Cardiac septum (tissue), 1 donor: ENCODE data around the gene CXCL12. TPM values are rescaled to one million over a fixed set of nuclear protein-coding genes. Genes with fewer than 3 reads are reported as not detected.

Experiments used
- DNase-seq: peaks from one replicate; pipeline ENCODE4 v3.0.0-alpha.2; 2020; ENCODE audit warnings: low spot score
- intact Hi-C: fragments of 100-400 bp; cut with DNase I; formaldehyde crosslinking; loops from one replicate; pipeline ENCODE4 v1.14.0; 2022
- total RNA-seq: library from RNA; stranded (reverse); fragmentation: NEBNext Ultra II Directional; extraction: Animal tissue kit (Norgen Biotek cat#: 25700); gene quantifications from one replicate; pipeline ENCODE4 v1.2.1, GENCODE V29; 2021
- donor health status: DM: no; HTN: no; CAD: no.

CXCL12 gene
- total RNA-seq, 1 donor from 2014 or later = 121 TPM

DNA sequence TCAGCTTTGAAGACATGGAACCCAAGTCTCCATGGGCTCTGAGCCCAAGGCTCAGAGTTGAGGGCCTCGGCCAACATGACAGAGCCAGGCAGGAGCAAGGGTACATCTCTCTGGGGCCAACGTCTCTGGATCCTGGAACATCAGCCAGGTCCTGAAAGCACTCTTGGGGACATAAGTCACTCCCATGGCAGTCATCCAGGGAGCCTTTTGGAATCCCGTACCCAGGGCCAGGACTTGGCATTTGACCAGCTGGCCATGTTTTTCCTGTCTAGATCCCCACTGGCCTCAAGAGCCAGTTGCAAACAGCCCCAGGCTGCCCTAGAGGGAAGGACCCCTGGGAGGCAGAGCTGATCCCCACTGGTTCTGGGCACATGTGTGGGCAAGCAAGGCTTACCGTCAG, 4.3 kb upstream of the CXCL12 start:
- intact Hi-C loops = loop anchor here (10.0 kb wide), 3 partner anchors 334 to 574 kb away; no protein-coding TSS in a partner anchor
- DNase-seq = peak; percentile 78

GRCh38 chr10:44388641-44389040, 3.7 kb upstream of the CXCL12 start:
- intact Hi-C loops = loop anchor here (10.0 kb wide), 3 partner anchors 334 to 574 kb away; no protein-coding TSS in a partner anchor
- DNase-seq = peak; percentile 27

DNA sequence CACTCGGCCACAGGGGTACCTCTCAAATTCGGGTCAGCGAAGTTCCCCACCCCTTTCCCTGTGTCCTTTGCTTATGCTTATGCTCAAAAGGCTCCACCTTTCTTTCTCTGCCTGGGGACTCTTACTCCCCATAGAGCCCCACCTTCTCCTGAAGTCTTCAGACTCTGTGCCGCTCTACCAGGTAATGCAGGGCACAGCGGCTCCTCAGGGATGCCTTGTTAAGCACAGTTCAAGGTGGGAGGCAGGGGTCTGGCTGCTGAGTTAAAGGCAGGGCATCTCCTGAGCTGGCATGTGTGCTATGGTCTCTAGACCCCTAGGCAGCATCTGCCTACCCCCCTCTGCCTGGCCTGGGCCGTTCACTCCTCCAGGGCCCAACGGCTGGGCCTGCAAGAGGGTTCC, 3.0 kb upstream of the CXCL12 start:
- peak; percentile 60 for DNase-seq
- intact Hi-C loops = loop anchor here (2.0 to 10.0 kb wide), 4 partner anchors 333 to 701 kb away; no protein-coding TSS in a partner anchor

DNA sequence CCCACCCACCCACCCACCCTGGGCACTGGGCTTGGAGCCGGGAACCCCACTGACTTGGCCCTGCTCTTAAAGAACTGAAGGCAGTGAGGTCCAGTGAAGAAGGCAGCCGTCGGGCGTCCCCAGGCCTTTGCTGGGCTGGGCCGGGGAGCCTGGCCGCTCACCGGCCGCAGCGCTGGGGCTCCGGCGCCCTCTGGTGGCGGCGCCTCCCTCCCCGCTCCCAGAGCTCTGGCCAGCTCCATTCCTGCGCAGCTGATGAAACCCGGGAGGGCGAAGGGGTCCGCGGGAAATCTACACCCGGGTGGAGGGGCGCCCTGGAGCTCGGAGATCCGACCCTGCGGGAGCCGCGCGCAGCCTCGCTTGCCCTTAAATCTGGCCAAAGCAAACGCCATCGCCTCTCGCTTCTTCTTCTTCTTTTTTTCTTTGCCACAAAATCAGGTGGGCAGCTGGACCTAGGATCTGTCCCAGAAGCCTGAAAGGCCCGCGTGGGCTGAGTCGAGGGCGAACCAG, 1.7 kb upstream of the CXCL12 start:
- intact Hi-C loops = loop anchor here (1.0 to 10.0 kb wide), 5 partner anchors 332 to 715 kb away; no protein-coding TSS in a partner anchor
- peak; percentile 81 for DNase-seq

GRCh38 chr10:44385696-44386441, 972 bp upstream of the CXCL12 start:
- intact Hi-C loops = loop anchor here (1.0 to 10.0 kb wide), 5 partner anchors 331 to 715 kb away; no protein-coding TSS in a partner anchor
- DNase-seq = peak; percentile 69

GRCh38 chr10:44384601-44385025, 284 bp downstream of the CXCL12 start:
- intact Hi-C loops = loop anchor here (5.0 to 10.0 kb wide), 4 partner anchors 72 to 570 kb away; no protein-coding TSS in a partner anchor
- DNase-seq = peak; percentile 71

DNA sequence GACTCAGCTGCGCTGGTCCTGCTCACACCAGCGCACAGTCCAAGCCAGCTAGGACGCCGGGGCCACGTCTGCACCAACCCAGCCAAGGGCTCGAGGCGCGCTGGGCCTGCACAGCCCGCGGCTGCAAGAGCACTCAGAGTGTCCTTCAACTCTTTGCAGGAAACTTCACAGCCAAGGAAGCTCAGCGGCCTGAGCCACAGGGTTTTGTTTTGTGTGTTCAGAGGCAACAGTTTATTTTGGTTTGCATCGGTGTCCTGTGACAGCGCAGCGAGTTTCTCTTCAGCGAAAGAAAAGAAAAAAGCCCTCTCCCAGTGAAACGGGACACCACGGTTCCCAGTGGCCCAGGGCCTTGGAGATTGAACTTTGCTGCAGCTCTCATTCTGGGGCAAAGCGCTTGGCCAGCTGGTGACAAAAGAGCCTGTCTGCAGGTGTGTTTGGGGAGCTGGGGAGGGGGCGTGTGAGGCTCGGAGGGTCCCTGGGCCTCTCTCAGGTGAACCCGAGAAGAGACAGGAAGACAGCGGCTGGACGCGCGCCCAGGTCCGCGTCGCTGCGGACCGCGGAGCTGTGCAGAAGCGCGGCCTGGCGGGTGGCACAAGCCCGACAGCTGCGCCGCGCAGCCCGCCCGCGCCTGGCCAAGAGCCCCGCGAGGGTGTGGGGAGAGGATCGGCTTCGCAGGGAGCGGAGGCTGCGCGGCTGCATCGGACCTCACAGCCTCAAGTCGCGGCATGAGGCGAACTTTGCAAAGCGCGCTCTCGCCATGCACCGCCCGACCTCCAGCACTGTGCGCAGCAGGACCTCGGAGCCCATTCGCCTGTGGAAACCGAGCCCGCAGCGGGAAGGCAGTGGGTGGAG, 922 bp downstream of the CXCL12 start:
- intact Hi-C loops = loop anchor here (5.0 to 10.0 kb wide), 4 partner anchors 72 to 569 kb away; no protein-coding TSS in a partner anchor
- peak; percentile 74 for DNase-seq

DNA sequence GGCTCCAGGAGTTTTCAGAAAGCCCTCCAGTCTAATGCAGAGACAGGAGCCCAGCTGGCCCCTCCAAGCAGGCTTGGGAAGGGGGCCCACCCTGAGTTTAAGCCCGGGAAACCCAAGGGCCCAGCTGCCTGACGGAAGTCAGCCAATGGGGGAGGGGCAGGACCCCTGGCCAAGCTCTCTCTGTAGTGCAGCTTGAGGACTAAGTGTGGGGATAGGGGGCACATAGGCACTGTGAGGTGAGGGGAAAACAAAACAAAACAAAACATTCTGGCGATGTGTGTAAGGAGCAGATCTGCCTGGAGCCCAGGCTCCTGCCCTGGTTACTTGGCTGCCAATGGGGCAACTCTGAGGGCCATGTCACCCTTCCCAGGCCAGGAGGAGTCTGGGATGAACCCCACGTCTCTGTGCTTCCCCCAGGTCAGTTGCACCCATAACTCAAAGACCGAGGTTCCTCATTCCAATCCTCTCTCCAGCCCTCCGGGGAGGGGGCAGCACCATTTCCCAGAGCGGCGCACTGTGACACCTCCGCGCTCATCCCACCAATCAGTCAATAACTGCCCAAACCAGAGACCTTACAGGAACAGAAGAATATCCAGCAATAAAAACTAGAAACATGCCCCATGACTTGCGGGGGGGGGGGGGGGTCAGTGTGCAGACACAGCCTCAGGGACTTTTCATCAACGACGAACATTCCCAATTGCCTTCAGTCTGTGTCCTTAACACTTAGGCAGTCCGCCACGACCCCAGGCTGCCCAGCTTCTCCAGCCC, 1.7 kb downstream of the CXCL12 start:
- peak; percentile 65 for DNase-seq
- intact Hi-C loops = loop anchor here (5.0 to 10.0 kb wide), 4 partner anchors 71 to 568 kb away; no protein-coding TSS in a partner anchor

DNA sequence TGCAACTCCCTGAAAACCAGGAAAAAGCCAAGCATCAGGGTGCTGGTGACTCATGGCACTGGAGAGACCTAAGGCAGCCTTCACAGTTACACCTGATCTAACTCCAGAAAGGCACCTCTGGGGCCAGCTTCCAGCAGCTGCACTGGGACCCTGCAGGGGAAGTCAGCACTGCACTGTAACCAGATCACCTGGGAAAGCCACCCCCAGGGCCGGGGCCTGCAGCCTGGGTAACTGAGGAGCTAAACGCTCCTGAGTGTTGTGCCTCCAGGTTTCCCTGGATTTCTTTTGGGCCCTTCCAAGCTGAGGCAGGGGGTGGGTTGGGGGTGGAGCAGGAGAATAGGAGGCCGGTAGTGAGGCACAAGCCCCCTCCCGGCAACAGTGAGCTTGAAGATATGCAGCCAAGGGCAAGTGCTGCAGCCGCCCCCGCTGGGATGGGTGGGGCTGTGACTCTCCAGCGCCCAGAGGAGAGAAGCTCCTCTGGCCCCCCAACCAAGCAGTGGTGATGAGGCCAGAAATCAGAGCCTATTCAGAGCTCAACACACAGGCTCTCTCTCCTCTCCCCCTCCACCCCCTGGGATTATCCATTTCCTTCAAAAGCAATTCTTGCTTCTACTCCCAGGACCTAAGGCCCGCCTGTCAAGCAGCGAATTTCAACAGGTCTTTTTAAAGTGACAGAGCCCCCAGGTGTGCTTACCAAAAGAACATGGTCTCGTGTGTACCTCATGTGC, 2.6 kb downstream of the CXCL12 start:
- DNase-seq = peak; percentile 71
- intact Hi-C loops = loop anchor here (5.0 to 10.0 kb wide), 4 partner anchors 70 to 567 kb away; no protein-coding TSS in a partner anchor

DNA sequence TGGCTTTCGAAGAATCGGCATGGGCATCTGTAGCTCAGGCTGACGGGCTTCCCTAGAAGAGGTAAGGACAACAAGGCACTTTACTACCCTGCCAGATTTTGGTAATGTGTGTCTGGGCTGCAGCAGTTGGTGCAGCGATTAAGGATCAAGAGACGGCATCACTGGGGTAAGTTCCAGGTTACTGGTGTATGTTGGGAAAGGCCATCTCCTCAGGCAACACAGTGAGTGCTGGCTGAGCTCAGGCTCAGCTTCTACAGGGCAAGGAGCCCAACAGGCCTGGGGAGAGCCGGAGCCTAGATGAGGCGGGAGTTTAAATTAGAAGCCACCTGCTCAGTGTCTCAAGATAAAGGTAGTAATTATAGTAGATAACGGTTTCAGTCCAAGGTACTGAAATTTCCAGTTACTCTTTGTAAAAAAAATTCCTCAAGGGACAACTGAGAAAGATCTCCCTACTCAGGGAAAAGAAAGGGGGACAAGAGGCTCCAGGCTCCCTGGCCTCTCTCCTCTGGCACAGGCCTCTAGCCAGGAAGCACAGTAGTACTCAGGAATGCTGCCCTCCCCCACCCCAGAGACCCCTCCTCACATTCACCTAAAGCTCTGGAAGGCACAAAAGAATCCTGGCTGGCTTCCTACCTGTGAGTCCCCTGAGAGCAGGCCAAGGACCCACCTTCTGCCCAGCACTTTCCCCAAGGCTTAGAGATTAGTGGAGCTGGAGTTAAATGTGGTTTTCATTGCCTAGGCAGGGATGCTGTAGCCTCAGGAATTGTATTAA, 3.9 kb downstream of the CXCL12 start:
- intact Hi-C loops = loop anchor here (5.0 to 10.0 kb wide), 4 partner anchors 69 to 566 kb away; no protein-coding TSS in a partner anchor
- peak; percentile 54 for DNase-seq

DNA sequence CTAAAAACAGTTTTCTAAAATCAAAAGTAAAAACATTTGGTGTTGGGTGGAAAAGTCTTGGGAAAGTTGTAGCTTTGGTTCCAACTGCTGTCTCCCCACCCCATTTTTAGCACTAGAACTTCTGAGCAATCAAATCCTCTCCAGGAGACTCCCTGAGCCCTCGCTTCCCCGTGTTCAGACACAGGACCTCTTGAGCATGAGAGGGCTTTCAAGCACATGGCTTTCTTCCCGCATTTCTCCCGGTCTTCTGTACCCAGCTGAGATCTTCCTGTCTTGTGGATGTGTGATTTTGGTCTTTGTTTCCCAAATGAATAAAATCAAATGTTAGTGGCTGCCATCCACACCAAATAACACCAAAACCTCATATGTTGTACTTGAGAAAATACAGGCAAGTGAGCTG, 5.0 kb downstream of the CXCL12 start:
- DNase-seq = peak; percentile 62
- intact Hi-C loops = loop anchor here (5.0 to 10.0 kb wide), 4 partner anchors 68 to 565 kb away; no protein-coding TSS in a partner anchor

DNA sequence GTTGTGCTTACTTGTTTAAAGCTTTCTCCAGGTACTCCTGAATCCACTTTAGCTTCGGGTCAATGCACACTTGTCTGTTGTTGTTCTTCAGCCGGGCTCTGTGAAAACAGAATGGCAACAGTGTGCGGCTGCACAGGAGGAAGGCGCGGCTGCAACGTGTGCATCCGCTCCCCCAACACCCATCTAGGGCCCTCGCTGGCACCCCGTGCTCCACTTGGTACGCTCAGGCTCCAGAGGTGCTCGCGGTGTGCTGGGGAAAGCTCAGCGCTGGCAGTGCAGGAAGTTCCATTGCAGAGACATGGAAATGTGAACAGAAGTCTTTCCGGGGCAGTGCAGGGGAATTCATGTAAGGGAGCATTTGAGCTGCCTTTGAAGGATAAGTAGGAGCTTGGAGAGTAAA, 6.3 kb downstream of the CXCL12 start:
- intact Hi-C loops = no loop called here
- DNase-seq = peak; percentile 55

GRCh38 chr10:44377651-44378310, 7.1 kb downstream of the CXCL12 start:
- no peak for DNase-seq

GRCh38 chr10:44376472-44377099, 8.3 kb downstream of the CXCL12 start:
- DNase-seq = no peak
- intact Hi-C loops = no loop called here

More at GRCh38 chr10:44377651-44378310, 7.1 kb downstream of the CXCL12 start:
- intact Hi-C loops = no loop called here

DNA sequence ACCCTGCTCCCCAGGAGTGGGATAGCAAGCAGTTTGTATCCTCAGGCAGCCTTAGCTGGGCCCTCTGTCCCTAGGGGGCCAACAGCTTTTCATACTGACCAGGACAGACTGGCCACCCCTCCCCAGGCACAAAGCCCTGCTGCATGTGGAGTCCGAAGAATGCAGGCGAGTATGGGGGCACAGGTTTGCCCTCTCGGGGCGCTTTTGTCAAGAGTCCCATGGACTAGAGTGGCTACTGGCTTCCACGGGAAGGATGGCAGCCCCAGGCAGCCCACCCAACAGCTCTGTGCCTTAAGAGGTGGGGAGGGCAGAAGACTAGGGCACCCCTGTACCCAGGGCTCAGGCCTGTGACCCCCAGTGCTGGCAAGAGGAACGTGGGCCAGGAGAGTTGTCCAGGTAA, 10.7 kb downstream of the CXCL12 start:
- intact Hi-C loops = no loop called here
- no peak for DNase-seq

DNA sequence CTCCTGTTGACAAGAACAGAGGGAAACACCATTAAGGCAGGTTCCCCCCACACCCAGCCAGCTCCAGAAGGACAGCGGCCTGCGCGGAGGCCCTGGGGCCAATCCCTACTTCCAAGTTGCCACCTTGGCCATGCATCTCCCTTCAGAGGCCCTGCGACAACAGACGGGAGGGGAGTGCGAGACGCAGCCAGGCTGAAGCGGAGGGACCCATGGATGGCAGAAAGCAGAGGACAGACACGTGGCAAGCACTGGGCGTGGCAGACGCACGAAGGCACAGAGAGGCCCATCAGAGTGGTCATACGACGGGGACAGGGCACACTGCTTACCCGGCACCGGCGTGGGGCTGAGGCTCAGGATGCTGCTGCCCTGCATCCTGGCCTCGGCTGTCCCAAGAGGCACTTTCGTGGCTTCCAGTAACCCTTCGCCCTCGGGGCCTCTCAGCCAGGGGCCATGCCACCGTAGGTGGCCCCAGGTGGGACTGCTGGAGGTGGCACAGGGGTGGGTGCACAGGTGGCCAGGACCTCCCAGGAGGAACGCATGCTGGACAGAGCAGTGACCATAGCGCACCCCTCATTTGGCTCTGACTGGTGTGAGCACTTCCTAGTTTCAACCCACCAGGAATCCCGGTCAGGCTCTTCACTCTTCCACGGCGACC, 11.4 kb downstream of the CXCL12 start:
- no peak for DNase-seq
- intact Hi-C loops = no loop called here
